Middle frontal gyrus (tissue), 1 donor: ENCODE data around the gene PIBF1.
A peak's percentile ranks its signal among the peaks of the same experiment; 100 is the strongest.
"Not testable (repeated sequence)": the region's sequence is repeated elsewhere in the genome, so short reads cannot be mapped to it uniquely, and the experiment has no call there.

Experiments used
- DNase-seq: peaks from one replicate; pipeline ENCODE4 v3.0.0-alpha.2; 2015; ENCODE audit warnings: low spot score; ENCODE audit errors: extremely low spot score

PIBF1 gene, protein sequence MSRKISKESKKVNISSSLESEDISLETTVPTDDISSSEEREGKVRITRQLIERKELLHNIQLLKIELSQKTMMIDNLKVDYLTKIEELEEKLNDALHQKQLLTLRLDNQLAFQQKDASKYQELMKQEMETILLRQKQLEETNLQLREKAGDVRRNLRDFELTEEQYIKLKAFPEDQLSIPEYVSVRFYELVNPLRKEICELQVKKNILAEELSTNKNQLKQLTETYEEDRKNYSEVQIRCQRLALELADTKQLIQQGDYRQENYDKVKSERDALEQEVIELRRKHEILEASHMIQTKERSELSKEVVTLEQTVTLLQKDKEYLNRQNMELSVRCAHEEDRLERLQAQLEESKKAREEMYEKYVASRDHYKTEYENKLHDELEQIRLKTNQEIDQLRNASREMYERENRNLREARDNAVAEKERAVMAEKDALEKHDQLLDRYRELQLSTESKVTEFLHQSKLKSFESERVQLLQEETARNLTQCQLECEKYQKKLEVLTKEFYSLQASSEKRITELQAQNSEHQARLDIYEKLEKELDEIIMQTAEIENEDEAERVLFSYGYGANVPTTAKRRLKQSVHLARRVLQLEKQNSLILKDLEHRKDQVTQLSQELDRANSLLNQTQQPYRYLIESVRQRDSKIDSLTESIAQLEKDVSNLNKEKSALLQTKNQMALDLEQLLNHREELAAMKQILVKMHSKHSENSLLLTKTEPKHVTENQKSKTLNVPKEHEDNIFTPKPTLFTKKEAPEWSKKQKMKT

DNA sequence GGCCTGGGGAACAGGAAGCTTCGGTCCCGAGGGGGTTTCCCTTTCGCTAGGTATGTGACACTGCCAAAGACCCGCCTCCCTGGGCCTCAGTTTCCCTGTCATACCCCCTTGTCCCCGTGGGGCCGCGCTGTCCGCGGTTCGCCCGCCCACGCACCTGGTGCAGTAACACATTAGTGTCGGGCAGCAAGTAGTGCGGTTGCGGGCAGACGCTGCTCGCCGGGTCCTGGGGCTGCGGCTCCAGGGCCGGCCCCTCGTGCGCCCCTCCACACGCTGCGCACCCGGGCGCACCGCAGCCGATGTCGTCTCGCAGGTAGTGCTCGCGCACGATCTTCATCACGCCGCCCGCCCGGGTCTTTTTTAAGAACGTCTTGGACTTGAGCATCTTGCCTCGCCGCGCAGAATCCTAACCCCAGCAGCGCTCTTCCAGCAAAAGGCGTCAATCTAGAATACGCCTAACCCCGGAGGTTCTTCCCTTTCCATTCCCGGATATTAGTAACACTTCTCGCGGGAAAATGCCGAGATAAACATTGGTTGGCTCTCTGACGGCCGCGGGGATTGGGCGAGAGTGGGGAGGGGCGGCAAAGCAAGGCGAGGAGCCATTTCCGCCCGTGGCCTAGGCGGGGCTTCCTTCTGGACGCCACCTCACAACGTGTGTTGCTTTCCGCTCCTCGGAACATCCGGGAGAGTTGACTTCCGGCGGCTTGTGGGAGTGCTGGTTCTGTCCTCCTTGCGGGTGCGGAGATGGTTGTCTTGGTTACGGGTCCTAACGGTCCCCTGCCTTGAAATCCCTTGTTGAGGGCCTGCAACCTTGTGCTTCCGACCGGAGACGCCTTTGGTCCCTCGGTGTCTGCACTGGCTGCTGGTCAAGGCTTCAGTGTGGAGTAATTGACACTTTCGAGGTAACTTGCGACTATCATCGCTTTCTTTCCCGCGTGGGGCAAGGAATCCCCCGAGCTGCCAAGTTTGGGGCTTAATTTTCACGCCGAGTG lies at the start of gene PIBF1, which contains the start of gene DIS3:
PIBF1 (plus strand) TSS at position 683 of the 989 bp plus-strand sequence. CDS start 1,337 bp downstream, outside the sequence.
DIS3 (minus strand) TSS at position 450 of the 989 bp plus-strand sequence; CDS start at position 382, 68 bp downstream.
- DNase-seq, result peak; percentile 96

DNA sequence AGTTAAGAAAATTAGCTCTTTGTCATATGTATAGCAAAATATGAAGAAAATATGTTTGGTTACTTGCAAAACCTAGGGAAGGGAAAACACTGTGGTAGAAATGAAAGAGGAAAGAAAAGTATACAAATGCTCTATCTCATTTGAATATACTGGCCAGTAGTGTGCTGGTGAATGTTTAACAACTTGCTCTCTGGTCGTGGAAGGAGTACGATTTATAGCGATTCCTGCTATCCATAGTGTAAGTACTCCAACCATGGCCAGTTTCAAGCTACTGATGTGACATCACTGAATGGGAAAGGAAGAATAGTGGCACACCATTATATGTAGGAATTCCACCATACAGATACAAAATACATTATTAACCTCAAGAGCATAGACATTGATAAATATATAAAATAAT lies 44.9 kb upstream of the PIBF1 start:
- no peak for DNase-seq

DNA sequence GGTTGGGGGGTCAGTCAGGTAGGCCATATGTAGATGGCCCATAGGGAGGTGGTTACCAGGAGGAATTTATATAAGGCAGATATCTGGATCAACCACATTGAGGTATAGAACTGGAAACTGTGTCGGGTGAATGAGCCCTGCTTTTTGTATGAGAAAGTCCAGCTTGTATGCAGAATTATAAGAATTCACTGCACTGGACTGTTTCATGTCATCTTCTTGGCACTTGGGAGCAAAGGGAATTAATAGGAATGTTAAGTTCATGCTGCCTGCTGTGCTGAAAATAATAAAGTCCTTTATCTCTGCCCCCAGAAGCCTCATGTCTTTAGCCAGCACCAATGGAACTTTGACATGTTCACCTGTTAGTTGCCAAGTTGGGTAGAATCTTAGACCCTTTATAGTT lies 41.9 kb upstream of the PIBF1 start:
- DNase-seq, result no peak

DNA sequence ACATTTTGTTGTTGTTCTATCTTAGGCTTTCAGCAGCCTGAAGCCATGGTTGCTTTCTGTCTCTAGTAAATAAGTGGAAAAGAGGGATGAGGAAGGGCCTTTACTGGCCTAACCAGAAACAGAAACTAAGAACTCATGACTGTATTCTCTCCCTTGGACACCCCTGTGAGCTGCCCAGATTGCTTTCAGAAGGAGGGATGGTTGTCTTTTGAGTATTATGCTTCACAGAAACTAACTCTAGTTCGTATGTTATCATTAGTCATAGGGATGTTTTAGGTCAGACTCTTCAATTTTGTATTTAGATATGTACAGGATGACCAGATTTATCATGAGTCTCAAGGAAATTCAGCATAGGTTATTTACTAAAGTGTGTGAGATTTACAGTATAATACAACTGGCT lies 36.7 kb upstream of the PIBF1 start:
- DNase-seq, result no peak

DNA sequence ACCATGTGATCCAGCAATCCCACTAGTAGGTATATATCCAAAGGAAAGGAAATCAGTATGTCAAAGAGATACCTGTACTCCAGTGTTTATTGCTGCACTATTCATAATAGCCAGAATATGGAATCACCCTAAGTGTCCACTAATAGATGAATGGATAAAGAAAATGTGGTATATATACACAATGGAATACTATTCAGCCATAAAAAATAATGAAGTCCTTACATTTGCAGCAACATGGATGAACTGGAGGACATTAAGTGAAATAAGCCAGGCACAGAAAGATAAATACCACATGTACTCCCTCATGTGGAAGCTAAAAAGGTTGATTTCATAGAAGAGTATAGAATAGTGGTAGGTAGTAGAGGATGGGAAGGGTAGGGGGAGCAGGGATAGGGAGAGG lies 30.7 kb upstream of the PIBF1 start:
- DNase-seq, result no peak

DNA sequence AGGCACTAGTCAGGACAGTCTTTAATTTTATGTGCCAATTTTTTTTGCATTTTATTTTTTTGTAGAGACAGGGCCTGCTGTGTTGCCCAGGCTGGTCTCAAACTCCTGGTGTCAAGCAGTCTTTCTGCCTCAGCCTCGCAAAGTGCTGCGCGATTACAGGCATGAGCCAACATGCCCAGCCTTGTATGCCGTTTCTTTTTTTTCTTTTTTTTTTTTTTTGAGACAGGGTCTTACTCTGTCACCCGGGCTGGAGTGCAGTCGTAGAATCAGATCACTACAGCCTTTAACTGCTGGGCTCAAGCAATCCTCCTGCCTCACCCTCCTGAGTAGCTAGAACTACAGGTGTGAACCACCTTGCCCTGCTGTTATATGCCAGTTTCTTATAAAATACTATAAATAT lies 27.8 kb upstream of the PIBF1 start:
- no peak for DNase-seq

DNA sequence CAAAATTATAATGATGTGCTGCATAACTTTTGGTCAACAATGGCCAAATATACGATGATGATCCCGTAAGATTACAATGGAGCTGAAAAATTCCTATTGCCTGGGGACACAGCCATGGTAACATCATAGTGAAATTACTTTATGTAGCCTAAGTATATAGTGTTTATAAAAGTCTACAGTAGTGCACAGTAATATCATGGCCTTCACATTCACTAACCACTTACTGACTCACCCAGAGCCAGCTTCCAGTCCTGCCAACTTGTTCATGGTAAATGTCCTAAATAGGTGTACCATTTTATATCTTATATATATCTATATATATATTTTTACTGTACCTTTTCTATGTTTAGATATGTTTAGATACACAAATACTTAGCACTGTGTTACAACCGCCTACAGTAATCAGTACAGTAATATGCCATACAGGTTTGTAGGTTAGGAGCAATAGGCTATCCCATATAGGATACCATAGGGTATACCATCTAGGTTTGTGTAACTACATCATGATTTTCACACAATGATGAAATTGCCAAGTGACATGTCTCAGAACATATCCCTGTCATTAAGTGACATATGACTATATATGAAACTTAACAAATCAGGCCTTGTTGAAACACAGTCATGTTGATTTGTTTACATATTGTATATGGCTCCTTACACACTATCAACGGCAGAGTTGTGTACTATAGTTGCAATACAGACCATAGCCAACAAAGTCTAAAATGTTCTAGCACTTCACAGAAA lies 24.0 kb upstream of the PIBF1 start:
- no peak for DNase-seq

DNA sequence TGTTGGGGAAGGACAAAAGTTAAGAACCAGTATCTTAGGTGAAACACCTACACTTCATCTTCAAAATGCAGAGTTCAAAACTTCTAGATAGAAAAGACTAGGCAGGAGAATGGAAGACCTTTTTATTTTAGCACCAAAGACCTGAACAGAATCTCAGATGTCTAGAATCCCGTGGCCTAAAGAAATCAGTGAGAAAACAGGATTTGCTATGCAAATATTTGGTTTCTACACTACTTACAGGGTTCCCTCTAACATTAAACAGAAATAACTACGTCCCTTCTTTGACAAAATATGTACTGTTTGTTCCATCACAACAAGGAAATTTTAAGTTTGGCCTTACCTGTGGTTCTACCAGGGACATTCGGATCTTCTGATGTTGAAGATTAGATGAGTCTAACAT lies 21.7 kb upstream of the PIBF1 start:
- DNase-seq, result no peak

DNA sequence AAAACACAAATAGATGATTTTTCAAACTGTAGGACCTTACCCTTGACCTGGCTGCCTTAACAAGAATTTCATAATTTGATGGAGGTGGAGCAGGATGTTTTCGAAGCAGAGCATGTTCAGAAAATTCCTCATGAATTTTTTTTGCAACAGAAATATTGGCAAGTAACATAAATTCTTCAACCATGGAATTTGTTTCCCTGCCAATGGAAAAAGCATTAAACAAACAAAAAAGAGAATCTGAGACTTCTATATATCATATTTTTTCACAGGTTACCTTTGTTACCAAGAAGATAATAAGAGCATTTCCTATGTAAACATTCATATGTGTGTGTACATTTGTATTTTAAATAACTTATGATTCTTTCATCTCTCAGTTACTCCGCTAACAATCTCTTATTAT lies 18.5 kb upstream of the PIBF1 start:
- no peak for DNase-seq

DNA sequence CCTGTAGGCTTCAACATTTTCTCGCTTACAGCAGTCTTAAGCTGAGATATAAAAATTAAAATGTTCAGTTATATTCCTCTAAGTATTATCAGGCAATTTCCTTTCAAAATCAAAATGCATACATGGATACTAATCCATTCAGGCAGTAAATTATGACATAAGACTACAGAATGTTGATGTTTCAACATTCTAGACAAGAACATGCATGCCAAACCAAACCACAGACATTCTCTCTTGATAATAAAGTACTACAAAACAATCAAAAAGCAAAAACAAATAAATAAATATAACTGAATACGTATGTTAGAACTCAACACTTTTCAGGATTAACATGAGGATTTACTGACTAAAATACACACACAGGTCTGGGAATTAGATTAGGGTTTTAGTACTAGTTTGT lies 7.9 kb upstream of the PIBF1 start:
- DNase-seq, result no peak

DNA sequence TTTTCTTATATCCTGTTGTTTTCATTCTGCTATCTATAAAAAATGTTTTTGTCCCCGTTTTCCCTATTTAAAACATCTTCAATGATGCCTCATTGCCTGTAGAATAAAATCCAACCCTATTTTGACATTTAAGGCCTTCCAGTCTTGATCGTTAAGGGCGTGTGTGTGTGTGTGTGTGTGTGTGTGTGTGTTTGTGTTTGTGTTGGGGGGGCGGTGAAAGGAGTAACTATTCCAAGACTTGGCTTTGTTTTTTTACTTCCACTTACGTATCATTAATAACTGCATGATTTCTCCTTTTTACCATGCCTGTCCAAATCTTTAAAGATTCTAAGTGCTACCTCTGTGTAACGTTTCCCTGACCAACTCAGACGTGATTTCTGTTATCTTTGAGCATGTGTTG lies 784 bp downstream of the PIBF1 start:
- DNase-seq, result no peak

DNA sequence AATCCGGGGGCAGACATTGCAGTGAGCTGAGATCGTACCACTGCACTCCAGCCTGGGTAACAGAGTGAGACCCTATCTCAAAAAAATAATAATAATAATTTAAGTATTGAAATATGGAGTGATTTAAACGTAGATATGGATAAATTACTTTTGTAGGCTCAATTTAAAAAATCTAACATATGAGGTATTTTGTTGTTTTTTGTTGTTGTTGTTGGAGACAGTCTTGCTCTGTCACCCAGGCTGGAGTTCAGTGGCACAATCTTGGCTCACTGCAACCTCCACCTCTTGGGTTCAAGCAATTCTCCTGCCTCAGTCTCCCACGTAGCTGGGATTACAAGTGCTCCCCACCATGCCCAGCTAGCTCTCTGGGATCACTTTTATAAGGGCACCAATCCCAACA lies 2.7 kb downstream of the PIBF1 start:
- DNase-seq, result not testable (repeated sequence)

DNA sequence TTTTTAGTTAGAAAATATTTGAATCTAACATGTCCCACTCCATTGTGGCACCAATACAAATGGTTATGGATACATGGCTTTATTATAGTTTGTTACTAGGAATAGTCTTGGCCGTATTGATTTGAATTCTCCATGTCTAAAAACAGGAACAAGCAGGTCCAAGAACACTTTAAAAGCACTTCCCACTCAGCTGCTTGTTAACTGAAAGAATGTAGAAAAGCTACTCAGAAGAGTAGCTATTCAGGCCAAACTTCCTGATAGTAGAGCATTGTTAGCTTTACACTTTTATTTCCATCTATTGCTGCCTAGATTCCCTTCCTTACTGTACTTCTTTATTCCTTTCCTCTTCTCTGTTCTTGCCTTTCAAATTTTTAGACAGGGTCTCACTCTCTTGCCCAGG lies 6.9 kb downstream of the PIBF1 start:
- DNase-seq, result no peak

DNA sequence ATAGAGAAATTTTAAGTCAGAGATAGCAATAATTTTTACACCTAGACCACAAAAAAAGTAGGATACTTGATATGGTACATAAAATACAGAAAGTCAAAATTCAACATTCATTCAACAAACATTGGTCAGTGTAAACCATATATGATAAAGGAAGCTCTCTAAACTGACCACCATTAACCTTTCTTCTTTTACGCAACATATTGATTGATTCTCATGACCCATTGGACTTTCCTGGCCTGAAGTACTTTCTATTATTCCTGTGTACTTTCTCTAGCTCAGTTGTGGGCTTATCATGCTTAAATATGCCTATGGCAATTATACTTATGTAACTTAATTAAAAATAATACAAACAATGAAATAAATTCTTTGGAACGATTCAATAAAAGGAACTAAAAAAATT lies 10.7 kb downstream of the PIBF1 start:
- DNase-seq, result no peak

DNA sequence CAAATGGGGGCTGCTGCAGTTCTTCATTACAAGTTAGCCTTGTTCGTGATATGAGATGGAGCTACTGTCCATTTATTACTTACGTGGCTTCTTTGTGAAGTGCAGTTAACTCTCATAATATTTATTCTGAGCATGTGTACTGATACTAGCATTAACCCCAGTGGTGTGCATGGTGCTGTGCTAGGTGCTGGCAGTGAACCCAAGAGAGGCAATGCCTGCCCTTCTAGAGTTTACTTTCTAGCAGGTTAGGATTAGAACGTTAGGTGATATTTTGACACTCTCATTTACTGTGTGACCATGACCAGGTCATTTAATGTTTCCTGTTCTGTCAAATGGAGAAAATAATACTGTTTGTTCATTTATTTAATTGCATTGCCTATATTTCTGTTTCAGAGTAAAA lies 16.9 kb downstream of the PIBF1 start:
- DNase-seq, result no peak

DNA sequence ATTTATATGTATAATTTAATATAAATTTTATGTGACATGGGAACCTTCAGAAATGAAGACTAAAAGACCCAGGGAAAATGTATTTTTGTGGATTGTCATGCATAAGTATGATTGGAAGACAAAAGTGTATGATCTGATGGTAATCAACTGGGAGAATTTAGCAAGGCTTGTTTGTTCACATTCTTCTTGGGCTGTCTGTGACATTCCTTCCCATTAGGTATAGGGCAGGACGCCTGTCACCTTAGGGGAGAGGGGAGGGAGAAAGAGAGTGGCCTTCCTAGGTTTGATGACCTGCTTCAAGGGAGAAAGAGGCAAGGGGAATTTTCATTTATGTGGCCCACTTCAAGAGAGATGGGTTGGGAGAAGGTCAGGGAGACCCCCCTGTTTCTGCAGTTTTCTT lies 22.4 kb downstream of the PIBF1 start:
- no peak for DNase-seq

DNA sequence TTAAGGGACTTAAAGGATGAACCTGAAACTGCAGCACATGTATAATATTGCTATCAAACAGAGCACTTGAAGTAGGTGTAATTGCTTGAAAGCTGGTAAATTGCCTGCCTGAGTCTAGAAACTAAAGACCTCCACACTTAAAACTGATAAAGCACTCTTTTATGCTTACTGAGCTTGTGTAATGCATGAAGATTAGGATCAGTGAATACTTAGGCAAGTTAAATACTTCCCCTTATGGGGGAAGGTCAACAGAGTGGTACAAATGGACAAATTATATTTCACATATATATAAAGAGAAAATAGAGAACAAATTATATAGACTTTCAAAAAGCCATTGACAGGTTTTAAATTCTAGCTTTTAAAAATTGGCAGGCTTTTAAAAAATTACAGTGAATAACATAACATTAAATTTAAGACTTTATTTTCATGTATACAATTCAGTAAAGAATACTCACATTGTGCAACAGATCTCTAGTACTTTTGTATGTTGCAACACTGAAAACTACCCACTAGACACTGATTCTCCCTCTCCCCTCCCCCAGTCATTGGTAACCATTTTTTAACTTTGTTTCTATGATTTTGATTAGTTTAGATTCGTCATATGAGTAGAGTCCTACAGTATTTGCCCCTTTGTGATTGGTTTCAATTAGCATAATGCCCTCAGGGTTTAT lies 23.9 kb downstream of the PIBF1 start:
- no peak for DNase-seq

DNA sequence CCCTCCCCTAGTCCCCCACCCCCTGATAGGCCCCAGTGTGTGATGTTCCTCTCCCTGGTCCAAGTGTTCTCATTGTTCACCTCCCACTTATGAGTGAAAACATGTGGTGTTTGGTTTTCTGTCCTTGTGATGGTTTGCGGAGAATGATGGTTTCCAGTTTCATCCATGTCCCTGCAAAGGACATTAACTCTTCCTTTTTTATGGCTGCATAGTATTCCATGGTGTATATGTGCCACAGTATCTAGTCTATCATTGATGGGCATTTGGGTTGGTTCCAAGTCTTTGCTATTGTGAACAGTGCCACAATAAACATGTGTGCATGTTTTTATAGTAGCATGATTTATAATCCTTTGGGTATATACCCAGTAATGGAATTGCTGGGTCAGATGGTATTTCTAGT lies 24.6 kb downstream of the PIBF1 start:
- not testable (repeated sequence) for DNase-seq

DNA sequence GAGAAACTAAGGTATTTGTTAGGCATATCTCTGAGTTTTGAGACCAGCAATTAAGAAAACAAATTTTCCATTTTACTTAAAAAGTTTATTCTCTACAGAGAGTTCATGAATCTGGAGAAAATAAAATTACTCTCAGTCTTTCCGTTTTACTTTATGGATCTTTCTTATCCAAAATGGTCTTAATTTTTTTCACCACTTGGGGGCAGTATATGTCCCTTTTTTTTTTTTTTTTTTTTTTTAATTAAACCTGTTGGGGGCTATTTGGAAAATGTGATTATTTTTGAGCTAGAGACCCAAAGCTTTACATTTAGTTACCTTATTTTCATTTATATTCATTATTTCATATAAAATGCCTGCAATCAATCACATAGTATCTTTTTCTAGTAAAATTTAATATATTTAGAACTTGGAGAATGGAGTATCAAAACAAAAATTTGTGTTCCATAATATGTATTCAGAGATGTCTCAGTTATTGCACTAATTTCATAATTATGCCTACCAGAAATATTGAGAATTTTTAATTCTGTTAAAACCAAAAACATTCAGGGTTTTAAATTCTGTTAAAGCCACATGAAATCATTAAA lies 27.1 kb downstream of the PIBF1 start:
- DNase-seq, result no peak
